Measurements from ENCODE around the gene RYR3. TPM values are rescaled to one million over a fixed set of nuclear protein-coding genes. Genes with fewer than 3 reads are reported as not detected.

Gene RYR3
- total RNA-seq, 2 experiments from 2014 or later = not detected

GRCh38 chr15:33757516-33758232 is 446.9 kb downstream of the RYR3 start:
- peaks cover 19% of the 10 kb centered on the region for H3K27me3 Mint-ChIP-seq

GRCh38 chr15:33766389-33766788 is 455.6 kb downstream of the RYR3 start:
- Mint-ChIP-seq H3K27me3 (peaks cover 3% of the 10 kb centered on the region), H3K4me1 (ENCODE audit: low read depth) (no peaks in the 10 kb centered on the region), H3K4me3 (no peak overlapping the region), H3K27ac (no peak overlapping the region), H3K36me3 (no peaks in the 10 kb centered on the region), H3K9me3 (no peaks in the 10 kb centered on the region)
- intact Hi-C loops (cut with micrococcal nuclease) = no loop called here
- CTCF ChIA-PET = no interaction called here
- POLR2A ChIA-PET = no interaction called here
- no peak for DNase-seq

More at GRCh38 chr15:33757516-33758232, 446.9 kb downstream of the RYR3 start:
- POLR2A ChIA-PET = no interaction called here
- intact Hi-C loops (cut with micrococcal nuclease) = no loop called here
- H3K36me3 Mint-ChIP-seq = no peaks in the 10 kb centered on the region
- DNase-seq = no peak
- H3K4me3 Mint-ChIP-seq = no peak overlapping the region
- no peak overlapping the region for H3K27ac Mint-ChIP-seq
- H3K9me3 Mint-ChIP-seq = no peaks in the 10 kb centered on the region
- CTCF ChIA-PET = no interaction called here
- H3K4me1 Mint-ChIP-seq (ENCODE audit: low read depth) = no peaks in the 10 kb centered on the region

- H3K27ac Mint-ChIP-seq = no peak overlapping the region
- no peaks in the 10 kb centered on the region for H3K27me3 Mint-ChIP-seq
- CTCF ChIA-PET = no interaction called here
- DNase-seq = no peak
- H3K4me3 Mint-ChIP-seq = no peak overlapping the region
- no peaks in the 10 kb centered on the region for H3K36me3 Mint-ChIP-seq
- POLR2A ChIA-PET = no interaction called here
- H3K4me1 Mint-ChIP-seq (ENCODE audit: low read depth) = no peaks in the 10 kb centered on the region
- intact Hi-C loops (cut with micrococcal nuclease) = no loop called here
- H3K9me3 Mint-ChIP-seq = no peaks in the 10 kb centered on the region
These were observed 458.0 kb downstream of the RYR3 start for GRCh38 chr15:33768670-33769190.

DNA sequence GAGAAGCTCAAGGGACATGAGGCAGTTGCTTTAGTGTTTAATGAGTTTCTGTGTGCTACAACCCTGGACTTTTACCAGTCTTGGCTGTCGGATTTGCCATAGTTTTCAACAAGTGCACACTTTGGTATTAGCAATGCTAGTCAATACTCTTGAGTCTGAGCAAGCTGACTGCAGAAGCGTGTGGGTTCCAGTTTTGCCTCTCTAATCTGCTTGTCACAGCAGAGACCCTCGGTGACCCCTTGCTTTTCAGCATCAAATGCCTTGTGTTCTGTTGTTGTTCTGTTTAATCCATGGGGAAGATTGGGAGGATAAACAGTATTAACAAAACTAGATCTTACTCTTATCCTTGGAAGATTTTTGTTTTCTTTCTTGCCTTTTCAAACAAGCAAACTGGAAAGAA is 463.2 kb downstream of the RYR3 start:
- Mint-ChIP-seq H3K4me3 (no peak overlapping the region), H3K4me1 (ENCODE audit: low read depth) (no peaks in the 10 kb centered on the region), H3K27me3 (peaks cover 7% of the 10 kb centered on the region), H3K9me3 (no peaks in the 10 kb centered on the region), H3K36me3 (no peaks in the 10 kb centered on the region), H3K27ac (no peak overlapping the region)
- ChIA-PET CTCF (no interaction called here), POLR2A (no interaction called here)
- intact Hi-C loops (cut with micrococcal nuclease) = no loop called here
- no peak for DNase-seq

GRCh38 chr15:33778852-33779251 is 468.1 kb downstream of the RYR3 start:
- no peak overlapping the region for H3K4me3 Mint-ChIP-seq
- no peaks in the 10 kb centered on the region for H3K9me3 Mint-ChIP-seq
- ChIA-PET CTCF (no interaction called here), POLR2A (no interaction called here)
- intact Hi-C loops (cut with micrococcal nuclease) = no loop called here
- H3K4me1 Mint-ChIP-seq (ENCODE audit: low read depth) = no peaks in the 10 kb centered on the region
- H3K27me3 Mint-ChIP-seq = peaks cover 7% of the 10 kb centered on the region
- no peaks in the 10 kb centered on the region for H3K36me3 Mint-ChIP-seq
- no peak overlapping the region for H3K27ac Mint-ChIP-seq
- no peak for DNase-seq

GRCh38 chr15:33780011-33780768 is 469.4 kb downstream of the RYR3 start:
- ChIA-PET POLR2A (no interaction called here), CTCF (no interaction called here)
- no peaks in the 10 kb centered on the region for H3K36me3 Mint-ChIP-seq
- H3K4me1 Mint-ChIP-seq (ENCODE audit: low read depth) = no peaks in the 10 kb centered on the region
- no peak overlapping the region for H3K4me3 Mint-ChIP-seq
- DNase-seq = no peak
- no peak overlapping the region for H3K27ac Mint-ChIP-seq
- H3K27me3 Mint-ChIP-seq = peaks cover 7% of the 10 kb centered on the region
- no peaks in the 10 kb centered on the region for H3K9me3 Mint-ChIP-seq
- intact Hi-C loops (cut with micrococcal nuclease) = no loop called here

- H3K36me3 Mint-ChIP-seq = no peaks in the 10 kb centered on the region
- H3K4me1 Mint-ChIP-seq (ENCODE audit: low read depth) = no peaks in the 10 kb centered on the region
- DNase-seq = no peak
- ChIA-PET POLR2A (no interaction called here), CTCF (no interaction called here)
- H3K27ac Mint-ChIP-seq = no peak overlapping the region
- no peak overlapping the region for H3K4me3 Mint-ChIP-seq
- intact Hi-C loops (cut with micrococcal nuclease) = no loop called here
- H3K27me3 Mint-ChIP-seq = peaks cover 9% of the 10 kb centered on the region
- no peaks in the 10 kb centered on the region for H3K9me3 Mint-ChIP-seq
These were observed 472.2 kb downstream of the RYR3 start for GRCh38 chr15:33782966-33783365.

- ChIA-PET POLR2A (no interaction called here), CTCF (no interaction called here)
- intact Hi-C loops (cut with micrococcal nuclease) = no loop called here
- H3K4me1 Mint-ChIP-seq (ENCODE audit: low read depth) = peaks cover 5% of the 10 kb centered on the region
- no peaks in the 10 kb centered on the region for H3K36me3 Mint-ChIP-seq
- DNase-seq = no peak
- no peaks in the 10 kb centered on the region for H3K9me3 Mint-ChIP-seq
- H3K27ac Mint-ChIP-seq = no peak overlapping the region
- peaks cover 5% of the 10 kb centered on the region for H3K27me3 Mint-ChIP-seq
- H3K4me3 Mint-ChIP-seq = no peak overlapping the region
These were observed 474.6 kb downstream of the RYR3 start for GRCh38 chr15:33785366-33785765.

- H3K9me3 Mint-ChIP-seq = no peaks in the 10 kb centered on the region
- peaks cover 5% of the 10 kb centered on the region for H3K4me1 Mint-ChIP-seq (ENCODE audit: low read depth)
- DNase-seq = no peak
- CTCF ChIA-PET = no interaction called here
- no peak overlapping the region for H3K27ac Mint-ChIP-seq
- H3K36me3 Mint-ChIP-seq = no peaks in the 10 kb centered on the region
- intact Hi-C loops (cut with micrococcal nuclease) = no loop called here
- POLR2A ChIA-PET = no interaction called here
- H3K4me3 Mint-ChIP-seq = no peak overlapping the region
- peaks cover 5% of the 10 kb centered on the region for H3K27me3 Mint-ChIP-seq
These were observed 478.3 kb downstream of the RYR3 start for GRCh38 chr15:33788906-33789540.

GRCh38 chr15:33794453-33794852 is 483.7 kb downstream of the RYR3 start:
- POLR2A ChIA-PET = no interaction called here
- no peak for DNase-seq
- H3K9me3 Mint-ChIP-seq = no peaks in the 10 kb centered on the region
- intact Hi-C loops (cut with micrococcal nuclease) = no loop called here
- H3K4me3 Mint-ChIP-seq = no peak overlapping the region
- H3K36me3 Mint-ChIP-seq = no peaks in the 10 kb centered on the region
- CTCF ChIA-PET = interaction anchor here (0.5 kb wide), 1 partner anchor 231 kb away, joined by 4 read pairs; no protein-coding TSS in a partner anchor
- no peaks in the 10 kb centered on the region for H3K4me1 Mint-ChIP-seq (ENCODE audit: low read depth)
- H3K27me3 Mint-ChIP-seq = peaks cover 5% of the 10 kb centered on the region
- no peak overlapping the region for H3K27ac Mint-ChIP-seq

DNA sequence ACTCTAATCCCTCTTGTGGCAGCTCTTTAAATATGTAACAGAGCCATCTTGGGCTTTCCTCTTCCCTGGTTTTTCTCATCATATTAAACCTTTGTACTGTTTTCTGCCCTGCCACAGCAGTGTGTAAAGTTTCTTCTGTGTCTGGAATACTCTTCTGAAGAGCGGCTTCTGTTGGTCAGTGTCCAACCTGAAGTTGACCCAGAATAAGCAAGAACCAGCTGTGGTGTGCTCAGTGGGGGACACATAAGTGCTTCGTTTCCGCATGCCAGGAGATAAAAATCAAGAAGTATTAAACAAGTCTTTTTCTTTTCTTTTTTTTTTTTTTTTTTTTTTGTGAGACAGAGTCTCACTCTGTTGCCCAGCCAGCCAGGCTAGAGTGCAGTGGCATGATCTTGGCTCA is 484.3 kb downstream of the RYR3 start:
- Mint-ChIP-seq H3K9me3 (no peaks in the 10 kb centered on the region), H3K27ac (no peak overlapping the region), H3K36me3 (no peaks in the 10 kb centered on the region), H3K4me1 (ENCODE audit: low read depth) (no peaks in the 10 kb centered on the region), H3K4me3 (no peak overlapping the region), H3K27me3 (peaks cover 5% of the 10 kb centered on the region)
- POLR2A ChIA-PET = no interaction called here
- intact Hi-C loops (cut with micrococcal nuclease) = no loop called here
- DNase-seq = no peak
- CTCF ChIA-PET = interaction anchor here (0.5 kb wide), 1 partner anchor 230 kb away, joined by 4 read pairs; no protein-coding TSS in a partner anchor

DNA sequence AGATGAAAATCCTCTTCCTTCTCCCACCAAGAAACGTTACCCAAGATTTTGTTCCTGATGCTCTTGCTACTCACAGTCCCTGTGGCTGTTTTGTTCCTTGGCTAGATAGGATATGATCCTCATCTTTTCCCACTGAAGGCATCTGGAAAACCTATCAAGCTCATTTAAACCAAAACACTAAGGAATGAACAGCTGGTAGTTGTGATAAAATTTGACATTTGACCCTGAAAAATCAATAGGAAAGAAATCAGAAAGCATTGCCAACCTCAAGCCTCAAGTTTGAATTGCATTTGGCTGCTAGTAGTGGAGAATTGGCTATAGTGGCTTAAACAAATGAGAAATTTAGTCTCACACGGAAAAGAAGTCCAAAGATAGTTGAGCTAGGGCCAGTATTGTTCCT is 486.9 kb downstream of the RYR3 start:
- H3K27me3 Mint-ChIP-seq = peaks cover 5% of the 10 kb centered on the region
- ChIA-PET CTCF (interaction anchor here (1.2 kb wide), 1 partner anchor 60 kb away, joined by 3 read pairs; no protein-coding TSS in a partner anchor), POLR2A (no interaction called here)
- H3K36me3 Mint-ChIP-seq = no peaks in the 10 kb centered on the region
- no peaks in the 10 kb centered on the region for H3K4me1 Mint-ChIP-seq (ENCODE audit: low read depth)
- intact Hi-C loops (cut with micrococcal nuclease) = no loop called here
- no peak overlapping the region for H3K27ac Mint-ChIP-seq
- no peak overlapping the region for H3K4me3 Mint-ChIP-seq
- no peak for DNase-seq
- H3K9me3 Mint-ChIP-seq = no peaks in the 10 kb centered on the region

Data from activated CD4-positive, alpha-beta memory T cell treated with anti-CD3 and anti-CD28 coated beads for 36 hours (primary cell).